Measurements from ENCODE around the gene ACSF3.

The ACSF3 gene

GRCh38 chr16:89178453-89179147, 84.9 kb downstream of the ACSF3 start:
- DNase-seq (ENCODE audit: low read depth) = no peak
- no peak overlapping the region for H3K4me3 ChIP-seq (ENCODE audit: control insufficient read depth, low read depth, low read length)
- TF ChIP-seq CTCF (conservative IDR thresholded peaks at IDR 0.05; ENCODE audit: control insufficient read depth, insufficient read depth, low read depth, low read length) = no peak

GRCh38 chr16:89179148-89179484, 85.5 kb downstream of the ACSF3 start:
- no peak for TF ChIP-seq CTCF (conservative IDR thresholded peaks at IDR 0.05; ENCODE audit: control insufficient read depth, insufficient read depth, low read depth, low read length)
- DNase-seq (ENCODE audit: low read depth) = no peak
- no peak overlapping the region for H3K4me3 ChIP-seq (ENCODE audit: control insufficient read depth, low read depth, low read length)

- no peak for DNase-seq (ENCODE audit: low read depth)
- TF ChIP-seq CTCF (conservative IDR thresholded peaks at IDR 0.05; ENCODE audit: control insufficient read depth, insufficient read depth, low read depth, low read length) = no peak
- H3K4me3 ChIP-seq (ENCODE audit: control insufficient read depth, low read depth, low read length) = no peak overlapping the region
Observed at GRCh38 chr16:89179656-89180315, 86.1 kb downstream of the ACSF3 start.

GRCh38 chr16:89183463-89183862, 89.8 kb downstream of the ACSF3 start:
- no peak overlapping the region for H3K4me3 ChIP-seq (ENCODE audit: control insufficient read depth, low read depth, low read length)
- no peak for TF ChIP-seq CTCF (conservative IDR thresholded peaks at IDR 0.05; ENCODE audit: control insufficient read depth, insufficient read depth, low read depth, low read length)
- DNase-seq (ENCODE audit: low read depth) = no peak

- no peak overlapping the region for H3K4me3 ChIP-seq (ENCODE audit: control insufficient read depth, low read depth, low read length)
- TF ChIP-seq CTCF (conservative IDR thresholded peaks at IDR 0.05; ENCODE audit: control insufficient read depth, insufficient read depth, low read depth, low read length) = no peak
- DNase-seq (ENCODE audit: low read depth) = no peak
Observed at GRCh38 chr16:89183975-89184676, 90.5 kb downstream of the ACSF3 start.

GRCh38 chr16:89184677-89184932, 91.0 kb downstream of the ACSF3 start:
- DNase-seq (ENCODE audit: low read depth) = no peak
- no peak for TF ChIP-seq CTCF (conservative IDR thresholded peaks at IDR 0.05; ENCODE audit: control insufficient read depth, insufficient read depth, low read depth, low read length)
- no peak overlapping the region for H3K4me3 ChIP-seq (ENCODE audit: control insufficient read depth, low read depth, low read length)

All from fibroblast of mammary gland (primary cell).